C4-2B (cell line): Measurements from ENCODE around the gene SPSB3.

Experiments used
- H3K27ac ChIP-seq: fragments of 450-650 bp; 2 replicates; pipeline ENCODE4 v1.5.1; 2017
- ZFX ChIP-seq: fragments of 450-650 bp; IDR thresholded peaks from 2 replicates; pipeline ENCODE4 v1.6.1; 2017
- TF ChIP-seq, protein P1 (sequence below): fragments of 450-650 bp; conservative IDR thresholded peaks from 2 replicates; pipeline ENCODE4 v1.5.1; 2017; ENCODE audit warnings: mild to moderate bottlenecking

SPSB3 gene

DNA sequence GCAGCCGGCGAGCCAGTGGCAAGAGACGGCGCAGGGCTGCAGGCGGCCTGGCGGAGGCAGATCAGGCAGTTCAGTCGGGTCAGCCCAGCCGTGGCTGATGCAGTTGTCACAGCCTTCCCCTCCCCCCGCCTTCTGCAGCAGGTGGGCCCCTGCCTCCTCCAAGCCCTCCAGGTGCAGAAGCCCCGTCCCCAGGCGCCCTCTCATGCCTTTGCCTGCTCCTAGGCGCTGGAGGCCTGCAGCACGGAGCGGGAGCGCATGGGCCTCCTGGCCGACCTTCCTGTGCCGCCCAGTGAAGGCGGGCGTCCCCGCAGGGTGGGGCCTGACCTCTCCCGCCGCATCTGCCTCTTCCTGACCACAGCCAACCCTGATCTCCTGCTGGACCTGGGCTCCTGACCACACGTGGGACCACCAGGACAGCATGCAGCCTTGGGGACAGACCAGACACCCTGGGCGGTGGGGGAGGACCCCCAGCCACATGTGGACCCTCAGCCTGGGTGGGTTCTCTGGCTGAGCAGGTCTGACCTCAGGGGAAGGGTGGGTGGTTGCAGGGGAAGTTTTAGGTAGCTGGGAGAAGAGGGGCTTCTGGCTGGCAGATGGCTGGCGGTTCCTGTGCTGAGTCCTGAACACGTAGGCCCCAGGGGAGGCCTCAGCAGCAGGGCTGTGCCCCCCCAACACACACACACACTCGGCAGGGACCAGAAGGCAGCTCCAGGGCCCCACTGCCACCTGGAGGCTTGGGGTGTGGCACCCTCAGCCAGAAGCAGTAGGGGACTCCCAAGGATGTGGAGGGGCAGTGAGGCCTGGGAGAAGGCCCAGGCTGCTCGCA, 6.3 kb downstream of the SPSB3 start:
- TF ChIP-seq, protein P1, sequence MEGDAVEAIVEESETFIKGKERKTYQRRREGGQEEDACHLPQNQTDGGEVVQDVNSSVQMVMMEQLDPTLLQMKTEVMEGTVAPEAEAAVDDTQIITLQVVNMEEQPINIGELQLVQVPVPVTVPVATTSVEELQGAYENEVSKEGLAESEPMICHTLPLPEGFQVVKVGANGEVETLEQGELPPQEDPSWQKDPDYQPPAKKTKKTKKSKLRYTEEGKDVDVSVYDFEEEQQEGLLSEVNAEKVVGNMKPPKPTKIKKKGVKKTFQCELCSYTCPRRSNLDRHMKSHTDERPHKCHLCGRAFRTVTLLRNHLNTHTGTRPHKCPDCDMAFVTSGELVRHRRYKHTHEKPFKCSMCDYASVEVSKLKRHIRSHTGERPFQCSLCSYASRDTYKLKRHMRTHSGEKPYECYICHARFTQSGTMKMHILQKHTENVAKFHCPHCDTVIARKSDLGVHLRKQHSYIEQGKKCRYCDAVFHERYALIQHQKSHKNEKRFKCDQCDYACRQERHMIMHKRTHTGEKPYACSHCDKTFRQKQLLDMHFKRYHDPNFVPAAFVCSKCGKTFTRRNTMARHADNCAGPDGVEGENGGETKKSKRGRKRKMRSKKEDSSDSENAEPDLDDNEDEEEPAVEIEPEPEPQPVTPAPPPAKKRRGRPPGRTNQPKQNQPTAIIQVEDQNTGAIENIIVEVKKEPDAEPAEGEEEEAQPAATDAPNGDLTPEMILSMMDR = no peak
- TF ChIP-seq ZFX = no peak
- no peak overlapping the region for H3K27ac ChIP-seq

DNA sequence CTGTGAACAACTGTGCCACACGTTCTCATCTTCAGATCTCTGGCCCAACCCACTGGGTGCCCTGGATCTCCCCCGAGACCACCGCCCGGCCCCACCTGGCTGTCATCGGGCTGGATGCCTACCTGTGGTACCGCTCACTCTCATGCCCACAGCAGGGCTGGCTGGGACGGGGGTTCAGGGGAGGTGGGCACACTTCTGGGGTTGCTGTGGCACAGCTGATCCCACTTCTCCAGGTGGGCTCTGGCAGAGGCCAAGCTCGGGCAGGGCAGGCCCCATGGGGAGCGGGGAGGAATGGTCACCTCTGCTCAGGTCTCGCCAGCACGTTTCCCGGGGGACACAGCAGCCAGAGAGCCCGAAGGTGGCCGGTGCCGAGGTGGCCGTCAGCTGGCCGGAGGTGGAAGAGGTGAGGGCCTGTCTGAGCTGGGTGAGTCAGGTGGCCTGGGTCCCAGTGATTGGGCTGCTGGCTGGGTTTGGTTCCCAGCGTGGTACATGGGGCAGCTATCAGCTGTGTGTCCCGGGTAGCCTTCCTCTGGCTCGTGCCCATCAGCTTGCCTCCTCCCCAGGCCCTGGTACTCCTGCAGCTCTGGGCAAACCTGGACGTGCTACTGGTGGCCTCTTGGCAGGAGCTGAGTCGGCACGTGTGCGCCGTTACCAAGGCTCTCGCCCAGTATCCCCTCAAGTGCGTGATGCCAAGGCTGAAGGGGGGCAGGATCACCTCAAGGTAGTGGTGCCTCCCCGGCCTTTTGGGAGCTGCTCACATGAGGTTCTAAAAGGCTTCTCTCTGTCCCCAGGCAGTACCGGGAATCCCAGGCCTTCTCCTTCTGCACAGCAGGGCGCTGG, 7.1 kb downstream of the SPSB3 start:
- H3K27ac ChIP-seq = peak overlapping the region; percentile 94; the same call in 1 of the 2 replicates
- no peak for TF ChIP-seq ZFX
- TF ChIP-seq, protein P1 = no peak

- H3K27ac ChIP-seq = peak overlapping the region; percentile 94
Measured at GRCh38 chr16:1774448-1774780, 8.0 kb downstream of the SPSB3 start.

GRCh38 chr16:1773703-1774447, 8.5 kb downstream of the SPSB3 start:
- no peak; the same call in 1 of the 2 replicates for TF ChIP-seq ZFX
- TF ChIP-seq, protein P1 = peak; percentile 57; the same call in 1 of the 2 replicates
- H3K27ac ChIP-seq = peak overlapping the region; percentile 94

More at GRCh38 chr16:1774448-1774780, 8.0 kb downstream of the SPSB3 start:
- TF ChIP-seq ZFX = no peak

- peak; percentile 83 for TF ChIP-seq ZFX
- TF ChIP-seq, protein P1 = peak; percentile 94
- peak within 1 kb of the TSS; percentile 94 for H3K27ac ChIP-seq
Measured at GRCh38 chr16:1772908-1773702, 9.3 kb downstream of the SPSB3 start, which contains the start of gene MRPS34. Gene MRPS34 (minus strand): TSS chr16:1773134. CDS start chr16:1773119, 15 bp downstream.

GRCh38 chr16:1772362-1772907, 9.9 kb downstream of the SPSB3 start, which contains the start of gene EME2:
Gene EME2 (plus strand): TSS chr16:1772810. CDS start chr16:1773228, 418 bp downstream.
- H3K27ac ChIP-seq = peak within 1 kb of the TSS; percentile 94
- TF ChIP-seq, protein P1 = no peak
- TF ChIP-seq ZFX = no peak
